GM21529 (cell line): Measurements from ENCODE around the gene ARL8A.

Experiments used
- ATAC-seq: cut with Tn5 transposase; IDR thresholded peaks from one replicate; pipeline ENCODE4 v1.9.1; 2021; ENCODE audit not compliant: unreplicated experiment

The ARL8A gene

GRCh38 chr1:202084791-202085681 is 59.5 kb downstream of the ARL8A start:
- no peak for ATAC-seq
